HG03135 (cell line): Measurements from ENCODE around the gene PSME2.

Experiments
- ATAC-seq: cut with Tn5 transposase; IDR thresholded peaks from one replicate; pipeline ENCODE4 v1.9.1; 2021; ENCODE audit warnings: mild to moderate bottlenecking, moderate library complexity; ENCODE audit not compliant: unreplicated experiment

The PSME2 gene

DNA sequence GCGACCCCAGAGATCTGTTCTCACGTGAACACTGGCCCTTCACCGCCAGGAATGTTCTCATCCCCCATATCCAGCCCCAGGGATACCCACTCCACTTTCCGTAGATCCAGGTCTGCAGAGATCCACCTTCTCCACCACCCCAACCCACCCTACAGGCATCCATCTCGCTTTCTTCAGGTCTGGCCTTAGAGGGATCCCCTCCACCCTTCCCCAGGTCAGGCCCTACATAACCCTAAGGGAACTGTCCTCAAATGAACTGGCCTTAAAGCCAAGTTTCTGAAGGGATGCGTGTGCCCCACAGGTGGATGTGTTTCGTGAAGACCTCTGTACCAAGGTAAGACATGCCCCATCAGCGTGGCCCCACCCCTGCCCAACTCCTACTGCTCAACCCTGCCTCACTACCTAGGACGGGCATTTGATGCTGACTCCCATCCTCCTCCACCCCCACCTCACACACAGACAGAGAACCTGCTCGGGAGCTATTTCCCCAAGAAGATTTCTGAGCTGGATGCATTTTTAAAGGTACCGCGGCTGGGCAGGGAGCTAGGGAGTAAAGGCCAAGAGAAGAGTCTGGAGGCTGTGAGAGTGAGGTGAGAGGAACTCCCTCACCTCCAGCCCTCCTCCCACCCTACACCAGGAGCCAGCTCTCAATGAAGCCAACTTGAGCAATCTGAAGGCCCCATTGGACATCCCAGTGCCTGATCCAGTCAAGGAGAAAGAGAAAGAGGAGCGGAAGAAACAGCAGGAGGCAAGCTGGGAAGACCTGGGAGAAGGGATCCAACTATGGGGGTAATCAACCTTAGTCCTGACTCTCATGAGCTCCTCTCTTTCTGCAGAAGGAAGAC is 9.5 kb downstream of the PSME2 start:
- ATAC-seq = no peak

- ATAC-seq = peak; percentile 87
Measured at GRCh38 chr14:24135834-24136683, 10.4 kb downstream of the PSME2 start, which contains the start of gene PSME1. Gene PSME1, plus strand, starts transcription at chr14:24136194. Its CDS starts 69 bp downstream, at chr14:24136263.

DNA sequence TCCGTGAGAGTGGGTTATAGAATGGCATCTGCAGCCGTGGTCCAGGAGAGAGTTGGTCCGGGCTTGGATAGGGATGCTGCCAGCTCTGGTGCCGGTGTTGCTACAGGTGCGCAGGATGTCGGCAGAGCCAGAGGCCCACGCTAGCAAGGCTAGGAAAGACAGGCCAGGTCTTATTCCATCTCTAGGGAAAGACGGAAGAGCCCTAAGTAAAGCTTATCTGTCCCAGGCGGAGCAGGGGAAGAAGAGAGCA is 10.9 kb downstream of the PSME2 start:
- no peak for ATAC-seq

- ATAC-seq = no peak
Measured at GRCh38 chr14:24133735-24134134, 12.7 kb downstream of the PSME2 start.

- no peak for ATAC-seq
Measured at GRCh38 chr14:24132976-24133375, 13.4 kb downstream of the PSME2 start.

DNA sequence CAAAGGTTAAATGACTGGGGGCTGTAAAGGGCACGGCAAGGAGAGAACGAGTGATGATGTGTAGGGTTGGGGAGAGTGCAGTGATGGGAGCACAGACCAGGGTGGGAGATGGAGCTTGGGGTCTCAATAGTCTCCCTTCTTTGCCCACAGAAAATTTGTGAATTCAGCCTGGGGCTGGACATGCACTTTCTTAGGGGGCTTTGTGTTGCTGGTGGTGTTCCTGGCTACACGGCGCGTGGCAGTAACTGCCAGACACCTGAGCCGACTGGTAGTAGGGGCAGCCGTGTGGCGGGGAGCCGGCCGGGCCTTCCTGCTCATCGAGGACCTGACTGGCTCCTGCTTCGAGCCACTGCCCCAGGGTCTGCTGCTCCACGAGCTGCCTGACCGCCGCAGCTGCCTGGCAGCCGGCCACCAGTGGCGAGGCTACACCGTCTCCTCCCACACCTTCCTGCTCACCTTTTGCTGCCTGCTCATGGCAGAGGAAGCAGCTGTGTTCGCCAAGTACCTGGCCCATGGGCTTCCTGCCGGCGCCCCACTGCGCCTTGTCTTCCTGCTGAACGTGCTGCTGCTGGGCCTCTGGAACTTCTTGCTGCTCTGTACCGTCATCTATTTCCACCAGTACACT is 14.2 kb downstream of the PSME2 start:
- no peak for ATAC-seq

GRCh38 chr14:24131549-24131966 is 14.9 kb downstream of the PSME2 start:
- no peak for ATAC-seq

- no peak for ATAC-seq
Measured at GRCh38 chr14:24130717-24131548, 15.5 kb downstream of the PSME2 start.

GRCh38 chr14:24130380-24130716 is 16.1 kb downstream of the PSME2 start, which contains the start of gene FITM1:
Gene FITM1, plus strand, starts transcription at chr14:24130659. Its CDS starts 905 bp downstream, at chr14:24131564.
- no peak for ATAC-seq

- ATAC-seq = no peak
Measured at GRCh38 chr14:24129410-24129998, 16.9 kb downstream of the PSME2 start.

DNA sequence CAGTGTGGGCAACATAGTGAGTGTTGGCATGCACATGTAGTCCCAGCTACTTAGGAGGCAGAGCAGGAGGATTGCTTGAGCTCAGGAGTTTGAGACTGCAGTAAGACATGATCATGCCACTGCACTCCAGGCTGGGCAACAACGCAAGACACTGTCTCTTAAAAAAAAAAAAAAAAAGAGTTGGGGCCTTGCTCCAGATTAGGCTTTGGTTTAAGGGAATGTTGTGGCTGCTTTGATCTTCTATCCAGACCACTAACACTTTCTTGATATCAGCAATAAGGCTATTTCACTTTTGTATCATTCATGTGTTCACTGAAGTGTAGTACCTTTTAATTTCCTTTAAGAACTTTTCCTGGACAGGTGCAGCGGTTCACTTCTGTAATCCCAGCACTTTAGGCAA is 18.7 kb downstream of the PSME2 start:
- no peak for ATAC-seq

DNA sequence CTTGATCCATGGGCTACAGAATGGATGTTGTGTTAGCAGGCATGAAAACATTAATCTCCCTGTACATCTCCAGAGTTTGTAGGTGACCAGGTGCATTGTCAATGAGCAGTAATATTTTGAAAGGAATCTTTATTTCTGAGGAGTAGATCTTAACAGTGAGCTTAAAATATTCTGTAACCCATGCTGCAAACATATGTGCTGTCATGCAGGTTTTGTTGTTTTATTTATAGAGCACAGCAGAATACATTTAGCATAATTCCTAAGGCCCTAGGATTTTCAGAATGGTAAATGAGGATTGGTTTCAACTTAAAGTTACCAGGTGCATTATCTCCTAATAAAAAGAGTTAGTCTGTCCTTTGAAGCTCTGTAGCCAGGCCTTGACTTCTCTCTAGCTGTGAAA is 19.5 kb downstream of the PSME2 start:
- no peak for ATAC-seq

DNA sequence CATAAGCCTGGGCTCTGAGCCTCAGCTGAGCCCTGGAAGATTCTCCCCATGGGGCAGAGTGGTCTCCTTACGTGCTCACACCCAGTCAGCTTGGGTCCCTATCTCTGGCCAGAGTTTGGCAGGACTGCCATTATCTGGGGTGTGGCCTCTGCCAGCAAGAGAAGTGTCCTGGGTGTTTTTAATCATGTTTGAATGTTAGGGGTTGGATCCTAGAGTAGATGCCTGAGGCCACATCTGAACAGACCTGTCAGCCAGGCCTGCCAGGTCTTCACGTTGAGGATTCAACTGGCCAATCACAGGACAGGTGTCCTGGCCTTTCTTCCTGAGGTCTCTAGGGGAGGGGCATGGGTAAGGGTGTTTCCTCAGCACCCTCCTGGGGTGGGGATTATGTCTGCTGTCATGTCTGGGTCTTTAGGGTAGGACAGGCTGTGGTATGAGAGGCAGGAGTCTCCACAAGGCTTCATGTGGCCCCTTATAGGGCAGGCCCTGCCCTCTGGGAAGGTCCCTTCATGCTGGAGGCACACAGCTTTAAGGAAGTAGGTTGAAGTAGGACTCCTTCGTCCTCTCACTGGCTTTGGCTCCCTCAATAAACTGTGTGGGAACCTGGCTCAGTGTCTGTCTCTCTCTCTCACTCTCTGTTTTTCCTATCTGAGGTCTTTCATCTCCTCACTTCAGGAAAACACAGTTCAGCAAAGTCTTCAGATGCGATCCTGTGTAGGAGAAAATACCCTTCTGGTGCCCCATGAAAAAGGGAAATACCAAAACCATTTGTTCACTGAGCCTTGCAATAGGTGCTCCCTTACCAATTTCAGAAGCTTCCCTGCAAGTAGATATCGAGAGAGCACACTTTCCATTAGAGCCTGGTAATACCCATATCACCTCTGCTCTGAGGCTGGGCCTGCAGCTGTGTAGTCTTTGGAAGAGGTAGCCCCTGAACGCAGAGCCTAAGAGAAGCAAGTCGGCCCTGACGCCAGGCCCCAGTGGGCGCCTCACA is 22.7 kb downstream of the PSME2 start:
- ATAC-seq = no peak

DNA sequence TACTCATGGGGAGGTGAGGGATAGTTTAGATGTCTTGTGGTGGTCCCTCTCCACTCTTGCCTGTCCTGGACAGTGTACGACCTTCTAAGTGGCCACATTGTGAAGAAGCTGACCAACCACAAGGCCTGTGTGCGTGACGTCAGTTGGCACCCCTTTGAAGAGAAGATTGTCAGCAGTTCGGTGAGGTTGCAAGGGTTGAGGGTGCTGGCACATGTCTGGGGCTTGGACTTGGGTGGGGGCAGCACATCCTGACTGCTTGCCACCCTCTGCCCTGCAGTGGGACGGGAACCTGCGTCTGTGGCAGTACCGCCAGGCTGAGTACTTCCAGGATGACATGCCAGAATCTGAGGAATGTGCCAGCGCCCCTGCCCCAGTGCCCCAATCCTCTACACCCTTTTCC is 23.5 kb downstream of the PSME2 start:
- ATAC-seq = no peak

GRCh38 chr14:24122416-24122815 is 24.0 kb downstream of the PSME2 start:
- no peak for ATAC-seq

DNA sequence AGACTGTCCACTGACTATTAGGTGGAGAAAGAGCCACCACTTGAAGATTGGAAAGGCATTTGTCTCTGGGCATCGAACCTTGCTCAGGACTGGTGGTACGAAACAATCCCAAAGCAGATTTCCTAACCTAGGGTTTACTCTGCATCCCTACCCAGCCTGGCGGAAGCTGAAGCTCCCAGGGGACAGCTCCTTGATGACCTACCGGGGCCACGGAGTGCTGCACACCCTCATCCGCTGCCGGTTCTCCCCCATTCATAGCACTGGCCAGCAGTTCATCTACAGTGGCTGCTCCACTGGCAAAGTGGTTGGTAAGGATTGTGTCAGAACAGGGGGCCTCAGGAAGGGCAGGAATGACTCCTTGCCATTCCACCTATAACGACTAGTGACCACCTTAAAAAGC is 25.2 kb downstream of the PSME2 start:
- ATAC-seq = no peak

DNA sequence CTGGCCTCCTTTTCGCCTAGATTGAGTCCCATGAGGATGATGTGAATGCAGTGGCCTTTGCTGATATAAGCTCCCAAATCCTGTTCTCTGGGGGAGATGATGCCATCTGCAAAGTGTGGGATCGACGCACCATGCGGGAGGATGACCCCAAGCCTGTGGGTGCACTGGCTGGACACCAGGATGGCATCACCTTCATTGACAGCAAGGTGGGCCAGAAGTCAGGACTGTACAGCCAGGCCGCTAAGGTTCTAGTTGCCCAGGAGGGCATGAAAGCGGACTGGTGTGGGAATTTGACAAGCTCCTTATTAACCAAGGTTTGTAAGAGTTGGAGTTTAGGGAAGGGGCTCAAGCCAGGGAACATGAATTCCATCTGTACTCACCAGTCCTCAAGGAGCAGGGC is 26.7 kb downstream of the PSME2 start:
- no peak for ATAC-seq

- no peak for ATAC-seq
Measured at GRCh38 chr14:24117179-24117578, 29.2 kb downstream of the PSME2 start.

- ATAC-seq = no peak
Measured at GRCh38 chr14:24116128-24116814, 30.1 kb downstream of the PSME2 start.
